Stomach (tissue), 9 donors: ENCODE data around the gene TSPAN3. TPM values are rescaled to one million over a fixed set of nuclear protein-coding genes. Genes with fewer than 3 reads are reported as not detected.
A peak's percentile ranks its signal among the peaks of the same experiment; 100 is the strongest.

Source experiments
- DNase-seq, 2 donors: peaks; one replicate each; pipeline versions ENCODE4 v3.0.0 to v3.0.0-alpha.2; 2013 to 2019
- H3K27ac ChIP-seq, 5 donors: fragments of 200-600 bp in 4 of 5; sonication (generic) in 4 of 5; one replicate each; pipeline ENCODE4 v1.5.1; 2013 to 2019; ENCODE audit warnings: mild to moderate bottlenecking in 1 of 5, moderate library complexity in 1 of 5
- H3K27me3 ChIP-seq, 3 donors: fragments of 200-600 bp; sonication (generic); one replicate each; pipeline ENCODE4 v1.5.1; 2017 to 2019; ENCODE audit warnings: mixed run types in 1 of 3
- H3K36me3 ChIP-seq, 4 donors: fragments of 200-600 bp; sonication (generic); 1 replicate in 3 of 4; 2 replicates in 1 of 4; pipeline ENCODE4 v1.5.1; 2016 to 2019
- H3K4me1 ChIP-seq, 4 donors: fragments of 200-600 bp; sonication (generic); one replicate each; pipeline ENCODE4 v1.5.1; 2016 to 2019
- H3K4me3 ChIP-seq, 4 donors: fragments of 200-600 bp; sonication (generic) in 3 of 4; one replicate each; pipeline ENCODE4 v1.5.1; 2016 to 2019; ENCODE audit warnings: mild to moderate bottlenecking in 1 of 4
- H3K9me3 ChIP-seq, 4 donors: fragments of 200-600 bp; sonication (generic); one replicate each; pipeline ENCODE4 v1.5.1; 2016 to 2019
- EP300 ChIP-seq: sonication (generic); formaldehyde crosslinking; IDR thresholded peaks from one replicate; pipeline ENCODE4 v1.6.1; 2017; ENCODE audit warnings: antibody characterized with exemption
- POLR2A ChIP-seq, 4 donors: fragments of 450-650 bp; IDR thresholded peaks; one replicate each; pipeline ENCODE4 v1.6.1; 2016; ENCODE audit warnings: antibody characterized with exemption in 4 of 4, control low read depth in 2 of 4, mild to moderate bottlenecking in 1 of 4, moderate library complexity in 1 of 4
- POLR2AphosphoS5 ChIP-seq, 3 donors: sonication (generic); formaldehyde crosslinking; IDR thresholded peaks; one replicate each; pipeline ENCODE4 v1.6.1; 2016; ENCODE audit warnings: antibody characterized with exemption in 3 of 3
- WGBS, 5 donors: extraction: QIAGEN DNeasy Blood & Tissue Kit in 3 of 5; methylation state at CpG; one replicate each; pipeline versions ENCODE4 v1.1.5 to v1.1.7; 2013 to 2018; 5-methylcytosine and 5-hydroxymethylcytosine counted together
- intact Hi-C: fragments of 100-400 bp; cut with DNase I; formaldehyde crosslinking; loops from one replicate; pipeline ENCODE4 v1.15.1; 2023; ENCODE audit warnings: low total_unique reads
- polyA plus RNA-seq, 3 donors: library from polyadenylated mRNA; stranded (reverse); fragments of 200-250 nt; gene quantifications; one replicate each; pipeline ENCODE4 v1.2.3, GENCODE V29; 2013
- total RNA-seq, 5 donors: library from RNA; depleted of rRNA; stranded (reverse); fragments of >200 nt; gene quantifications; one replicate each; pipeline versions ENCODE4 v1.1.0 to v1.2.3, GENCODE V29; 2014 to 2016
- TF ChIP-seq, protein P1 (sequence below), 7 experiments: fragments of 450-650 bp in 4 of 7; fragments of 200-600 bp in 3 of 7; sonication (generic) in 3 of 7; IDR thresholded peaks; one replicate each; pipeline ENCODE4 v1.5.1; 2016 to 2019; ENCODE audit warnings: antibody characterized with exemption in 7 of 7, control low read depth in 2 of 7, mild to moderate bottlenecking in 1 of 7
- donor health status: healthy with polysubstance abuse.
- donor health status: Bipolar disorder and iron deficiency.
- donor health status: healthy.

Gene TSPAN3
- total and polyA plus RNA-seq, 8 donors = 42.9 to 390 (median 99.7) TPM

DNA sequence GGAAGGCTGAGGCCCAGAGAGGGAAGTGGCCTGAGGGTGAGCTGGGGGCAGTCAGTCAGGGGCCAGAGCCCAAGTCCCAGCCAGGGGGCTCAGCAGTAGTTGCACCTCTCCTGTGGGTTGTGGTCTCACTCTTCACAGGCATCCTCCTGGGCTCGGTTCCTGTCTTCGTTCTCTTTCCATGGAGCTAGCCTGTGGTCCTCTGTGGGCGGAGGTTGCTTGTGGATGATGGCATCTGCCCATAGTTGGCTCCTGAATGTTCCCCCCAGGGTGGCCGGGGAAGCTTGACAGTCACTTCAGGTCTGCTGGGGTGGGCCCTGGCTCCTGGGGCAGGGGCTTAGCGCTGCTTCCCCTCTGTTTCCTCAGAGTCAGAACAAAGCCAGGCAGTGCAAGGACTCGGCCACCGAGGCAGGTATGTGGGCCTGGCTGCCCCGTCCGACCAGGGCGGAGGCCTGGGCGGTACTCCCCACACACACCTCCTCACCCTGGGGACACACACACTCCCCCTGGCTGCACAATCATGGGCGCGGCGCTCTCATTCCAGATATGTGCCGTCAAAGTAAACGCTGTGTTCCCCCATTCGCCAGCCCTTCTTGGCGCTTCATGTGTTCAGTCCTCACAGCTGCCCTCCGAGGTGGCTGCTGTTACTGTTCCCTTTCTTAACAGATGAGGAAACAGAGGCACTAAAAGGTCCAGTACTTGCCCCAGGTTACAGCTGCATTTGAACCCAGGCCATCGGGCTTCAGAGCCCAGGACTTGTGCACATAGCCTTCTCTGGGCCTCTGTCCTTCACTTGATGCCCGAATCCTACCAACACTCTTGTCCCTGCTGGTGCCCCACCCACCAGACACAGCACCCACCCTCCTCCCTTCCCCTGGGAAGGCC is 41.5 kb downstream of the TSPAN3 start:
- intact Hi-C loops = no loop called here
- Histone ChIP-seq H3K27me3 (peaks cover 0 to 33% (median 12%) of the 10 kb centered on the region in 3 donors), H3K4me1 (peaks cover 7 to 42% (median 16%) of the 10 kb centered on the region in 4 donors)

DNA sequence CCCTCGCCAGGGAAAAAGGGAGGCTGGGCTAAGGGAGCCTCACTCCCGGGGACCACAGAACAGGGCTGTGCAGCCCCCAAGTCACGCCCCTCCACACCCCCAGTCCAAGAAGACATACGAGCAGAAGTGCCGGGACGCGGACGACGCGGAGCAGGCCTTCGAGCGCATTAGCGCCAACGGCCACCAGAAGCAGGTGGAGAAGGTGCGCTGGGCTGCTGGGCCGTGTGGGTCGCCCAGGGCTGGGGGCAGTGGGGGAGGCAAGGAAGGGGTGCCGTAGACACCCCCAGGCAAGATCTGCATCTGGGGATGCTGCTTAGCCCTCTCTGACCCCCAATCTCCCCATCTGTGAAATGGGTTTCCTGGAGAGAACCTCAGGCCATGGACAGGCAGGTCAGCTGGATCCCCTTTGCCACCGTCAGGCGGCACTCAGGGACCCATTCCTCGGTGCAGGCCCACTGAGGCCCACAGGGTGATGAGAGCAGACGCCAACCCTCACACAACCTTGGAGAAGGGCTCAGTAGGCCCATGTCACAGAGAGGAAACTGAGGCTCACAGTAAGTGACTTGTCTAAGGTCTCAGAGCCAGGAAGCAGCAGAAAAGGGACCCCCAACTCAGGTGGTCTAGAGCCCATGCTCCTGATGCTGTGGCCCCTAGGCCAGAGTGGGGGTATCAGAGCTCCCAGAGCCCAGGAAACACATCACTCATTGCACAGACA is 42.3 kb downstream of the TSPAN3 start:
- Histone ChIP-seq H3K4me1 (peaks cover 7 to 44% (median 19%) of the 10 kb centered on the region in 4 donors), H3K36me3 (peaks cover 0 to 35% (median 0%) of the 10 kb centered on the region in 4 donors), H3K27ac (no peak overlapping the region), H3K4me3 (peak overlapping the region; percentile 22 to 27 (median 26)), H3K27me3 (peaks cover 0 to 41% (median 16%) of the 10 kb centered on the region in 3 donors), H3K9me3 (no peaks in the 10 kb centered on the region)
- 36 to 74% (median 50%) methylated on average over 8 to 22 of the region's 22 CpGs for WGBS, 5 donors
- TF ChIP-seq EP300 (no peak), POLR2AphosphoS5 (IDR thresholded peaks at IDR 0.05) (no peak), POLR2A (IDR thresholded peaks at IDR 0.05) (no peak)
- TF ChIP-seq, protein P1, sequence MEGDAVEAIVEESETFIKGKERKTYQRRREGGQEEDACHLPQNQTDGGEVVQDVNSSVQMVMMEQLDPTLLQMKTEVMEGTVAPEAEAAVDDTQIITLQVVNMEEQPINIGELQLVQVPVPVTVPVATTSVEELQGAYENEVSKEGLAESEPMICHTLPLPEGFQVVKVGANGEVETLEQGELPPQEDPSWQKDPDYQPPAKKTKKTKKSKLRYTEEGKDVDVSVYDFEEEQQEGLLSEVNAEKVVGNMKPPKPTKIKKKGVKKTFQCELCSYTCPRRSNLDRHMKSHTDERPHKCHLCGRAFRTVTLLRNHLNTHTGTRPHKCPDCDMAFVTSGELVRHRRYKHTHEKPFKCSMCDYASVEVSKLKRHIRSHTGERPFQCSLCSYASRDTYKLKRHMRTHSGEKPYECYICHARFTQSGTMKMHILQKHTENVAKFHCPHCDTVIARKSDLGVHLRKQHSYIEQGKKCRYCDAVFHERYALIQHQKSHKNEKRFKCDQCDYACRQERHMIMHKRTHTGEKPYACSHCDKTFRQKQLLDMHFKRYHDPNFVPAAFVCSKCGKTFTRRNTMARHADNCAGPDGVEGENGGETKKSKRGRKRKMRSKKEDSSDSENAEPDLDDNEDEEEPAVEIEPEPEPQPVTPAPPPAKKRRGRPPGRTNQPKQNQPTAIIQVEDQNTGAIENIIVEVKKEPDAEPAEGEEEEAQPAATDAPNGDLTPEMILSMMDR (IDR thresholded peaks at IDR 0.05) = no peak
- peak; percentile 19 to 45 for DNase-seq
- intact Hi-C loops = no loop called here

More for the DNA sequence above, 41.5 kb downstream of the TSPAN3 start:
- Histone ChIP-seq H3K4me3 (no peak overlapping the region), H3K9me3 (no peaks in the 10 kb centered on the region), H3K36me3 (peaks cover 0 to 35% (median 0%) of the 10 kb centered on the region in 4 donors), H3K27ac (no peak overlapping the region)
- WGBS, 5 donors = 55 to 67% (median 60%) methylated on average over 17 to 21 of the region's 21 CpGs
- DNase-seq = peak; percentile 25 to 55
- no peak for TF ChIP-seq EP300

DNA sequence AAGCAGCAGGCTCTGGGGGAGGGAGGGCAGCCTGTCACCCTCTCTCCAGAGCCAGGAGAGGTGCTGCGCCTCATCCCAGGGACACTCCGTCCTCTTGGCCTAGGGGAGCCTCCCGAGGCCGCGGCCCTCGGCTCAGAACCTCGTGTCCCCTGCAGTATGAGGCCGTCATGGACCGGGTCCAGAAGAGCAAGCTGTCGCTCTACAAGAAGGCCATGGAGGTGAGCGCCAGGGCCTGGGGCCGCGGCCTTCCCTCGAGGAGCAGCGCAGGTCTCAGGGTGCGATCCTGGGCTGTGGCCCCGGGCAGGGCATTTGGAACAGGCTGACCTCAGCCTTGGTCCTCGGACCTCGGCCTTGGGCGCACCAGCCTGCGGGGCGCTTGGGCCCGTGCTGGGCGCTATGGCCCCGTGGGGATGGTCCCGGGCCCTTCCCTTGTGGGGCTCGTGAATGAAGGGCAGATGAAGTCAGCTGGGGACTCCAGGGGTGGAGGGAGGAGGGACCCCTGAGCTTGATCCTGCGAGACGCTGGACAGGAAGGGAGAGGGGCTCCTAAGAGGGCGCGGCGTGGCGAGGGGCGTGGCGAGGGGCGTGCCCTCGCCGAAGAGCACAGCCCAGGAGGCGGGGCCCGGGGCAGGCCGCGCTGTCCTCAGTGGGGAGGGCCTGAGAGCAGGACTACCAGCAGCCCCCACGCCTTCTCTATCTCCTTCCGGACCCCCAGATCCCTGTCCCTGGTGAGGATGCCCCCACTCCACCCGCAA is 43.0 kb downstream of the TSPAN3 start:
- Histone ChIP-seq H3K27me3 (peaks cover 0 to 37% (median 16%) of the 10 kb centered on the region in 3 donors), H3K9me3 (no peaks in the 10 kb centered on the region), H3K4me1 (peaks cover 7 to 39% (median 19%) of the 10 kb centered on the region in 4 donors), H3K27ac (no peak overlapping the region), H3K4me3 (peak overlapping the region; percentile 22 to 27 (median 26)), H3K36me3 (peaks cover 0 to 35% (median 0%) of the 10 kb centered on the region in 4 donors)
- intact Hi-C loops = no loop called here
- 35 to 60% (median 52%) methylated on average over 15 to 45 of the region's 45 CpGs for WGBS, 5 donors
- TF ChIP-seq EP300 (no peak), POLR2A (IDR thresholded peaks at IDR 0.05) (no peak), POLR2AphosphoS5 (IDR thresholded peaks at IDR 0.05) (no peak)
- TF ChIP-seq, protein P1 (IDR thresholded peaks at IDR 0.05) = no peak
- DNase-seq = peak in 1 of 2 donors; percentile 72

DNA sequence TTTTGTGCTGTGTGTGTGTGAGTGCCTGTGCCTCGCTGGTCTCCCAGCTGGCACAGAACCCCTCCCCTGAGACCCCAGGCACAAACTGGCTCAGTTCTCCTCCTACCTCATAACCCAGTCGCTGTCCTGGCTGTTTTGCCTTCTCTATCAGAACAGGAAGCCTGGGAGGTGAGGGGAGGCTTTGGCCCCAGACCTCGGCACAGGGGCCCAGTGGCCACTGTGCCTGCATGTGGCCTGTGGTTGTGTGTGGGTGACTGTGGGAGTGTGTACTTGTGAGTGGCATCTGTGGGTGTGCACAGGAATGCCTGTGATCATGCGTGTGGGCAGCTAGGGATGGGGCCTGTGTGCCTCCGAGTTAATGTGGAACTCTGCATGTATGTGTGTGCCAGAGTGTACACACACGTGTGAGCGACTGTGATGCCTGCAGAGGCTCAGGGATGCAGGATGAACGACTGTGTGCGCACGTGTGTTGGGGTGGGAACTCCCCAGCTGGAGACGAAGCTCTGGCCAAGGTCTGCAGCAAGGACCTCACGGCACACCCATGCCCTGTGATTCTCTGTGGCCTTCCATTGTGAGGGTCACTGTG is 43.7 kb downstream of the TSPAN3 start:
- WGBS, 5 donors = 82 to 91% (median 86%) methylated on average over 6 to 12 of the region's 12 CpGs
- no peak for DNase-seq
- TF ChIP-seq POLR2A (IDR thresholded peaks at IDR 0.05) = no peak
- TF ChIP-seq POLR2AphosphoS5 (IDR thresholded peaks at IDR 0.05) = no peak
- TF ChIP-seq, protein P1 (IDR thresholded peaks at IDR 0.05) = no peak
- TF ChIP-seq EP300 = no peak

More for the DNA sequence above, 43.7 kb downstream of the TSPAN3 start:
- H3K27ac ChIP-seq = no peak overlapping the region
- no peaks in the 10 kb centered on the region for H3K9me3 ChIP-seq
- peaks cover 7 to 37% (median 19%) of the 10 kb centered on the region in 4 donors for H3K4me1 ChIP-seq
- intact Hi-C loops = no loop called here
- peaks cover 0 to 35% (median 16%) of the 10 kb centered on the region in 3 donors for H3K27me3 ChIP-seq
- H3K36me3 ChIP-seq = peaks cover 0 to 29% (median 0%) of the 10 kb centered on the region in 4 donors
- no peak overlapping the region for H3K4me3 ChIP-seq
